ENCODE data around the gene CTBS. TPM values are rescaled to one million over a fixed set of nuclear protein-coding genes. Genes with fewer than 3 reads are reported as not detected.

CTBS gene, protein sequence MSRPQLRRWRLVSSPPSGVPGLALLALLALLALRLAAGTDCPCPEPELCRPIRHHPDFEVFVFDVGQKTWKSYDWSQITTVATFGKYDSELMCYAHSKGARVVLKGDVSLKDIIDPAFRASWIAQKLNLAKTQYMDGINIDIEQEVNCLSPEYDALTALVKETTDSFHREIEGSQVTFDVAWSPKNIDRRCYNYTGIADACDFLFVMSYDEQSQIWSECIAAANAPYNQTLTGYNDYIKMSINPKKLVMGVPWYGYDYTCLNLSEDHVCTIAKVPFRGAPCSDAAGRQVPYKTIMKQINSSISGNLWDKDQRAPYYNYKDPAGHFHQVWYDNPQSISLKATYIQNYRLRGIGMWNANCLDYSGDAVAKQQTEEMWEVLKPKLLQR
- total RNA-seq (2022) (18.2 and 20.3 TPM in 2 replicates), Bru-seq, nascent RNA (percentile 82 among the genes with signal in this experiment), BruChase-seq, experiment 1, labeled RNA remaining after a 6-hour chase (percentile 73 among the genes with signal in this experiment), BruChase-seq, experiment 2, labeled RNA remaining after a 2-hour chase (percentile 66 among the genes with signal in this experiment)
- long read RNA-seq, full-length matches to known transcripts: 27 of 44 reads
- long read RNA-seq, partial matches to known transcripts: 3 of 44 reads
- long read RNA-seq, other reads (novel, unspliced or antisense): 14 of 44 reads

DNA sequence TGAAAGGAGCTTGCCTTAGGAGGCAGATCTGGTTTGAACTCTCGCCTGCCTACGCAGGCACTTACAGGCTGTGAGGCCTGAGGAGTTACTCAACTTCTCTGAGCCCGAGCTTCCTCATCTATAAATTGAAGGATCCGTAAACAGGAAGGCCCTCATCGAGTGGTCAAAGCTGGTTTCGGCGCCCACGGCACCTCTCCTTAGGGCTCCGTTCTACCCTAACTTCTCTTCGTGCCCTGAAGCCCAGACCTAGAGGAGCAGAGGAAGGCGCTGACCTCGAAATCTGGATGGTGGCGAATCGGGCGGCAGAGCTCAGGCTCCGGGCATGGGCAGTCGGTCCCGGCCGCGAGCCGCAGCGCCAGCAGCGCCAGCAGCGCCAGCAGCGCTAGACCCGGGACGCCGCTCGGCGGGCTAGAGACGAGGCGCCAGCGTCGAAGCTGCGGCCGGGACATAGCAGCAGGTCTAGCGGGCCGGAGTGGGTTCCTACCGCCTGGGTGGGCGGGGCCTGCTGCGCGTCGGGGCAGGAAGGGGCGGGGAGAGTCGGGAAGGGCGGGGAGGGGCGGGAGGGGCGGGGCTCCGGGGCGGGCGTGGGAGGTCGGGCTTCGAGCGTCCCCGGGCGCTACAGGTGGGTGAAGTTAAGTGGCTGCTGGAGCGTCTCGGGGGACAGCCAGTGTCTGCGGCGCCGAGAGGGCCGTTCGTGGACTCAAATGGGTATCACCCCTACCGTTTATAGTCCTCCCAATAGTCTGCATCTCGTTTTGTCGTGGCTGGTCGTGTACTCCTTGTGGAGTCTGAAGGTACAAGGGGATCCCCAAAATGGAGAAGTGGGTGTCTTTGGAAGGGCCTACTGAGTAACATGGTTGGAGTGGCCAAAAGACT, at the start of gene CTBS:
Gene CTBS (minus strand): TSS at position 474 of the 876 bp plus-strand sequence. CDS start 25 bp downstream, at position 449.
- CTCF ChIA-PET: interaction anchor here (1.0 to 1.1 kb wide), 2 partner anchors 11 to 68 kb away, joined by 3 to 4 read pairs; partner anchors contain the start of genes GNG5 and SPATA1
- Mint-ChIP-seq H3K36me3 (ENCODE audit: insufficient read depth, unreplicated experiment) (peaks cover 22% of the 10 kb centered on the region), H3K27ac (ENCODE audit: unreplicated experiment) (peak within 1 kb of the TSS; percentile 96), H3K9me3 (ENCODE audit: low read depth, unreplicated experiment) (no peaks in the 10 kb centered on the region), H3K27me3 (ENCODE audit: unreplicated experiment) (no peaks in the 10 kb centered on the region), H3K4me1 (ENCODE audit: low read depth, unreplicated experiment) (peaks cover 27% of the 10 kb centered on the region), H3K4me3 (ENCODE audit: low read depth, unreplicated experiment) (peak within 1 kb of the TSS; percentile 96)
- TF ChIP-seq, protein P1, sequence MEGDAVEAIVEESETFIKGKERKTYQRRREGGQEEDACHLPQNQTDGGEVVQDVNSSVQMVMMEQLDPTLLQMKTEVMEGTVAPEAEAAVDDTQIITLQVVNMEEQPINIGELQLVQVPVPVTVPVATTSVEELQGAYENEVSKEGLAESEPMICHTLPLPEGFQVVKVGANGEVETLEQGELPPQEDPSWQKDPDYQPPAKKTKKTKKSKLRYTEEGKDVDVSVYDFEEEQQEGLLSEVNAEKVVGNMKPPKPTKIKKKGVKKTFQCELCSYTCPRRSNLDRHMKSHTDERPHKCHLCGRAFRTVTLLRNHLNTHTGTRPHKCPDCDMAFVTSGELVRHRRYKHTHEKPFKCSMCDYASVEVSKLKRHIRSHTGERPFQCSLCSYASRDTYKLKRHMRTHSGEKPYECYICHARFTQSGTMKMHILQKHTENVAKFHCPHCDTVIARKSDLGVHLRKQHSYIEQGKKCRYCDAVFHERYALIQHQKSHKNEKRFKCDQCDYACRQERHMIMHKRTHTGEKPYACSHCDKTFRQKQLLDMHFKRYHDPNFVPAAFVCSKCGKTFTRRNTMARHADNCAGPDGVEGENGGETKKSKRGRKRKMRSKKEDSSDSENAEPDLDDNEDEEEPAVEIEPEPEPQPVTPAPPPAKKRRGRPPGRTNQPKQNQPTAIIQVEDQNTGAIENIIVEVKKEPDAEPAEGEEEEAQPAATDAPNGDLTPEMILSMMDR (IDR thresholded peaks at IDR 0.05; ENCODE audit: unreplicated experiment): no peak
- intact Hi-C loops (cut with micrococcal nuclease; ENCODE audit: unreplicated experiment): loop anchor here (5.0 to 10.0 kb wide), 2 partner anchors 67 to 181 kb away; partner anchors contain the start of genes GNG5 and SPATA1
- peak; percentile 80 for DNase-seq
- no TSS peak for BruUV-seq (replicated peaks)

DNA sequence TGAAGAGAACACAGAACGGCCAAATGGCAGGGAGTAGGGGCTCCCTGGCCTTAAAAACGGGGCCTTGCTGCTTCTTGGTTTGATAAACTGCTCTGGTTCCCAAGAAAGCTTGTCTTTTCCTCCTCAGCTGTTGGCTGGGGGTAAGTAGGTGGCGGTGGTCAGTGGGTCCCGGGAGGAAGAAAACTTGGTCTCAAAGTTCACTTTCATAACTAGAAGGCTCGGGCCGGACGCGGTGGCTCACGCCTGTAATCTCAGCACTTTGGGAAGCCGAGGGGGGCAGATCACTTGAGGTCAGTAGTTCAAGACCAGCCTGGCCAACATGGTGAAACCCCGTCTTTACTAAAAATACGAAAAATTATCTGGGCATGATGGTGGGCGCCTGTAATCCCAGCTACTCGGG, 47.3 kb upstream of the CTBS start:
- H3K4me1 Mint-ChIP-seq (ENCODE audit: low read depth, unreplicated experiment): peaks cover 14% of the 10 kb centered on the region
- H3K27ac Mint-ChIP-seq (ENCODE audit: unreplicated experiment): no peak overlapping the region
- no peak for DNase-seq
- H3K4me3 Mint-ChIP-seq (ENCODE audit: low read depth, unreplicated experiment): peak overlapping the region; percentile 75
- CTCF ChIA-PET: no interaction called here
- H3K36me3 Mint-ChIP-seq (ENCODE audit: insufficient read depth, unreplicated experiment): peaks cover 14% of the 10 kb centered on the region
- no TSS peak for BruUV-seq (replicated peaks)
- TF ChIP-seq, protein P1 (IDR thresholded peaks at IDR 0.05; ENCODE audit: unreplicated experiment): no peak
- no peaks in the 10 kb centered on the region for H3K27me3 Mint-ChIP-seq (ENCODE audit: unreplicated experiment)
- intact Hi-C loops (cut with micrococcal nuclease; ENCODE audit: unreplicated experiment): loop anchor here (1.0 to 2.0 kb wide), 4 partner anchors 115 to 481 kb away; partner anchors contain the start of genes GNG5 and SPATA1
- H3K9me3 Mint-ChIP-seq (ENCODE audit: low read depth, unreplicated experiment): no peaks in the 10 kb centered on the region

DNA sequence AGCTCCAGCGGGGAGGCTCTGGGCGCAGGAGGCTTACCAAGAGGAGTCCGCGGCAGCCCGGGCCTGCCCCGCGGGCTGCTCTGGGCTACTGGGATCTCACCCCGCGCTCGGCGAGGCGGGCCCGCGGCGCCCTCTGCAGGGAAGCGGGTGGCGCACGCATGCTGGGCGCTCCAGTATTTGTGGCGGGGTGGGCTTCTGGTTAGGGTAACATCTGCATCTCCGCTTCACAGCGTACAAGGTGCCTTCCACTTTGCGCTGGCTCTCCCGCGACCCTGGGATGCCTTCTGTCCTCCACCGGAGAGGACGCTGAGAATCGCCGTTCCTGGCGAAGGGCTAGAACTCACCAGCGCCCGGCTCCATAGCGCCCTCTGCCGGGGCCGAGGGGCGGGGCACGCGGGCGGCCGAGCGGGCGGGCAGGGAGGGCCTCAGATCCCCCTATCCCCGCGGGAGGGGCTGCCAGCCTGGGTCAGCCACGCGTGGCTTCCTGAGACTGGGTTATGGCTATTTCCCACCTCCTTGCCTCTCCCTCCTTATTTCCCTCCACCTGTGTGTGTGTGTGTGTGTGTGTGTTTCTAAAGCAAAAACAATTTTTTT, 46.6 kb upstream of the CTBS start:
- BruUV-seq (replicated peaks): no TSS peak
- CTCF ChIA-PET: interaction anchor here (0.6 to 2.2 kb wide), 7 partner anchors 12 to 477 kb away, joined by 3 to 11 read pairs (median 3); partner anchors contain the start of genes GNG5, PRKACB and SPATA1
- H3K4me1 Mint-ChIP-seq (ENCODE audit: low read depth, unreplicated experiment): peaks cover 14% of the 10 kb centered on the region

More for the DNA sequence above, 46.6 kb upstream of the CTBS start:
- TF ChIP-seq, protein P1 (IDR thresholded peaks at IDR 0.05; ENCODE audit: unreplicated experiment): peak; percentile 97
- Mint-ChIP-seq H3K36me3 (ENCODE audit: insufficient read depth, unreplicated experiment) (peaks cover 14% of the 10 kb centered on the region), H3K9me3 (ENCODE audit: low read depth, unreplicated experiment) (no peaks in the 10 kb centered on the region), H3K27ac (ENCODE audit: unreplicated experiment) (peak overlapping the region; percentile 32), H3K4me3 (ENCODE audit: low read depth, unreplicated experiment) (peak overlapping the region; percentile 75), H3K27me3 (ENCODE audit: unreplicated experiment) (no peaks in the 10 kb centered on the region)
- intact Hi-C loops (cut with micrococcal nuclease; ENCODE audit: unreplicated experiment): loop anchor here (1.0 to 2.0 kb wide), 4 partner anchors 114 to 480 kb away; partner anchors contain the start of genes GNG5 and SPATA1
- peak; percentile 90 for DNase-seq

All from Calu3 (cell line).